Lower leg skin (tissue), 4 donors: Measurements from ENCODE around the gene MRPL10. TPM values are rescaled to one million over a fixed set of nuclear protein-coding genes. Genes with fewer than 3 reads are reported as not detected.

Source experiments
- DNase-seq, 2 donors: peaks; one replicate each; pipeline ENCODE4 v3.0.0-alpha.2; 2019; ENCODE audit warnings: low spot score in 2 of 2
- H3K4me3 ChIP-seq: fragments of 200-600 bp; sonication (generic); 2 replicates; pipeline ENCODE4 v1.5.1; 2017; ENCODE audit warnings: mild to moderate bottlenecking, low read depth; ENCODE audit not compliant: poor library complexity, severe bottlenecking
- POLR2A ChIP-seq, 2 donors: fragments of 450-650 bp; IDR thresholded peaks; one replicate each; pipeline ENCODE4 v1.6.1; 2016 to 2017; ENCODE audit warnings: antibody characterized with exemption in 2 of 2, mild to moderate bottlenecking in 1 of 2, moderate library complexity in 1 of 2
- WGBS, 2 donors: methylation state at CpG; one replicate each; pipeline ENCODE4 v1.1.5; 2018; 5-methylcytosine and 5-hydroxymethylcytosine counted together
- intact Hi-C: fragments of 100-400 bp; cut with DNase I; formaldehyde crosslinking; loops from one replicate; pipeline ENCODE4 v1.15.0; 2023; ENCODE audit warnings: low total_unique reads
- total RNA-seq, 4 donors: library from RNA; depleted of rRNA; stranded (reverse); fragments of >200 nt; gene quantifications; one replicate each; pipeline ENCODE4 v1.1.0, GENCODE V29; 2016
- TF ChIP-seq, protein P1 (sequence below), 3 donors: fragments of 450-650 bp; IDR thresholded peaks; one replicate each; pipeline ENCODE4 v1.5.1; 2016; ENCODE audit warnings: antibody characterized with exemption in 3 of 3, mild to moderate bottlenecking in 3 of 3, moderate library complexity in 2 of 3

Gene MRPL10
- total RNA-seq, 4 donors from 2014 or later: 25.3 to 35.4 (median 30.2) TPM

DNA sequence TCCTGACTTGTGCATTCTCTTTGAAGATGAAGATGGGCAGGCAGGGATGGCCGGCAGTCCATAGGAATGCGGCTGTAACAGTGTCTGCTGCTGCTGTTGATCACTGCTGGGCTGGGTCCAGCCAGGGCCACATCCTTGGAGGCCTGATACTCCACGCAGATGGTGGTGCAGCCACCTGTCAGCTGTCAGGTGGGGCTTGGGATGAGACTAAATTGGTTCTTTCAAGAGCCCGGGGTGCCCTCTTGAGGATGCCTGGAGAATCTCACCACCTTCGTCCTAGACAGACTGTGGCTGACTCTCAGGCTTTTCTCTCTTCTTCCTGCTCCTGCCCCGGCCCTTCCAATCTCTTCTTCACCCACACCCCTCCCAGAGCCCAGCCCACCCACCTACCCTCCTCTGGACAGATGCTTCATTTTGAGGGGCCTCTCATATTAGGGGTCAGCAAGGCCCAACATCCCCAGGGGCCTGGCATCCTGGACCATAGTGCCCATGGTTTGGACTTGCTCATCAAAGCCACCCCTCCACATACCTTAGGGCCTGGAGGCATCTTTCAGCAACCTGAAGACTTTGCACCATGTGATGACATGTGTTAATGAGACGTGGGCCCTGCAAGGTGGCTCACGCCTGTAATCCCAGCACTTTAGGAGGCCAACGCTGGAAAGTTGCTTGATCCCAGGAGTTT, 28.9 kb downstream of the MRPL10 start:
- WGBS, 2 donors: 31 to 32% methylated on average over 9 of the region's 9 CpGs
- intact Hi-C loops: no loop called here
- DNase-seq: peak in 1 of 2 donors; percentile 82
- TF ChIP-seq, protein P1, sequence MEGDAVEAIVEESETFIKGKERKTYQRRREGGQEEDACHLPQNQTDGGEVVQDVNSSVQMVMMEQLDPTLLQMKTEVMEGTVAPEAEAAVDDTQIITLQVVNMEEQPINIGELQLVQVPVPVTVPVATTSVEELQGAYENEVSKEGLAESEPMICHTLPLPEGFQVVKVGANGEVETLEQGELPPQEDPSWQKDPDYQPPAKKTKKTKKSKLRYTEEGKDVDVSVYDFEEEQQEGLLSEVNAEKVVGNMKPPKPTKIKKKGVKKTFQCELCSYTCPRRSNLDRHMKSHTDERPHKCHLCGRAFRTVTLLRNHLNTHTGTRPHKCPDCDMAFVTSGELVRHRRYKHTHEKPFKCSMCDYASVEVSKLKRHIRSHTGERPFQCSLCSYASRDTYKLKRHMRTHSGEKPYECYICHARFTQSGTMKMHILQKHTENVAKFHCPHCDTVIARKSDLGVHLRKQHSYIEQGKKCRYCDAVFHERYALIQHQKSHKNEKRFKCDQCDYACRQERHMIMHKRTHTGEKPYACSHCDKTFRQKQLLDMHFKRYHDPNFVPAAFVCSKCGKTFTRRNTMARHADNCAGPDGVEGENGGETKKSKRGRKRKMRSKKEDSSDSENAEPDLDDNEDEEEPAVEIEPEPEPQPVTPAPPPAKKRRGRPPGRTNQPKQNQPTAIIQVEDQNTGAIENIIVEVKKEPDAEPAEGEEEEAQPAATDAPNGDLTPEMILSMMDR (IDR thresholded peaks at IDR 0.05): no peak
- no peak for TF ChIP-seq POLR2A (IDR thresholded peaks at IDR 0.05)
- H3K4me3 ChIP-seq: no peak overlapping the region

DNA sequence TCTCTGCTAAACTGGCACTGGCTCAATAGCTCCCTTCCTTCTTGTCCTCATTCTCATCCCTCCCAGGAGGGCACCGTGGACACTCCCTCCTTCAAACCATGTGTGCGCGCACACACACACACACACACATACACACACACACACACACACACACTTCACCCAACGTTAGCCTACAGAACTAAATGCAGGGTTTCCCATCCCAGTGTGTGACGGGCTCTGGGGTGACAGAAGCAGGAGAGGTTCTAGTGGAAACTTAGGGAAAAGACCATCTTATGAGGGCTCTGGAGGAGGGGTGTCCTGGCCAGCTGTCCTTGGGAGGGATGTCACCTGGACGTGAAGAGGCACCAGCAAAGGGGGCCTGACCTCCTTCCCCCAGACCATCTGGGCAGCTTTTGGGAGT, 29.4 kb downstream of the MRPL10 start:
- TF ChIP-seq, protein P1 (IDR thresholded peaks at IDR 0.05): no peak
- no peak for TF ChIP-seq POLR2A (IDR thresholded peaks at IDR 0.05)
- WGBS, 2 donors: 46 to 56% methylated on average over 6 of the region's 6 CpGs
- intact Hi-C loops: no loop called here
- H3K4me3 ChIP-seq: no peak overlapping the region
- DNase-seq: peak in 1 of 2 donors; percentile 49

DNA sequence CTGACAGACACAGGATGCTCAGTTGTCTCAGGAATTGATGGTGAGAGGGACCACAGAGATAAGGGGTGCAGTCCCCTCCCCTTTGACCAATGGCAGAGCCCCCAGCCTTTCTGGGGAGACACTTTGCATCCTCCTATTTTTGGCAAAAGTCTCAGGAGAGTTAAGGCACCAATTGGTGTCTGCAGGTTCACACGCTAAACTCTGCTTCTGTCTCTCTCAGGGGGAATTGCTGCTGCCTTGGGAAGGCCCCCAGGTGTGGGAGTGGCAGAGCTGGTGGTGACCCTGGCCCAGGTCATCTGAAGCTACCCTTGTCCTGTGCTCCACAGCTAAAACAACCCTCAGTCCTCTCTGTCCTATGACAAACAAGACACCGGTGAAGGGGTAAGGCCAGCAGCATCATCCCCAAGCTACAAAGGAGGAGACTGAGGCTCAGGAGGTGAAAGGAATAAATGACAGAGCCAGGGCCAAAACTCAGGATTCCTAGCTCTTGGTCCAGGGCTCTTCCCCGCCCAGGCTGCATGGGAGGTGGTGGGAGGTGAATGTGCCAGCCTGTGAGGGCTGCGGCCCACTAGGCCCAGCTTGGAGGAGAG, 30.1 kb downstream of the MRPL10 start:
- TF ChIP-seq, protein P1 (IDR thresholded peaks at IDR 0.05): no peak
- no peak for TF ChIP-seq POLR2A (IDR thresholded peaks at IDR 0.05)
- 84 to 87% methylated on average over 4 of the region's 4 CpGs for WGBS, 2 donors
- intact Hi-C loops: no loop called here
- peak in 1 of 2 donors; percentile 49 for DNase-seq
- no peak overlapping the region for H3K4me3 ChIP-seq

DNA sequence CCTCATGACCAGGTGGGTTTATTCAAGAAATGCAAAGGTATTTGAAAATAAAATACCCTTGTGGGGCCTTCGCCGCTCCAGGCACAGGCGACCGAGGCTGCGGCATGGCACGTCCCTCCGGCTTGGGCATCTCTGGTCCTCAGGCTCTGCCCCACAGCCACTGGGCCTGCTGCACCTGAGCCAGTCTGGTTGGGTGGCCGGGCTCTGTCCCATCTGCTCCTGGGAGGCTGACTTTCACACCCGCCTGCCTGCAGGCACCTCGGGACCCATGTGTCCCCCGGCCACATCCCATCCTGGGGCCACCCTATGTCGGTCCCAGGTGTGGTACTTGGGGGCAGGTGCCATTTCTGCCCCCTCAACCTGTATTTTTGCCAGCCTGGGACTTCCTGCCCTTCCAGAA, 30.7 kb downstream of the MRPL10 start:
- H3K4me3 ChIP-seq: no peak overlapping the region
- TF ChIP-seq, protein P1 (IDR thresholded peaks at IDR 0.05): no peak
- TF ChIP-seq POLR2A (IDR thresholded peaks at IDR 0.05): no peak
- WGBS, 2 donors: 76 to 82% methylated on average over 12 of the region's 12 CpGs
- DNase-seq: peak in 1 of 2 donors; percentile 70
- intact Hi-C loops: no loop called here

DNA sequence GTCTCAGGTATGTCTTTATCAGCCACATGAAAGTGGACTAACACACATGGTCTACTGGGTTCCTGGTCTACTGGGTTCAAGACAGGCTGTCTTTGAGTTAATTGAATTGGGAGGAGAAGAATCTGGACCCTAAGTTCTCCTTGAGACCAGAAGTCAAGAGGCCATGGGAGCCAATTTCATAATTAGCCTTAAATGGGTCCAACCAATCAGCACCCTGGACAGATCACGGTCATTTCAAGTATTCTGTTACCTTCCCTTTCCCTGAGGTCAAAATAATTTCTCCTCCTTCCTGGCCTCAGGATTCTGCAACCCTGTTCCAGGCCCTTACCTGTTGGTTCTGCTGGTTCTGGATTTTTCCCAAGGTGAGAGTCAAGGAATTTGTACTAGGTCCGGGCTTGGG, 33.5 kb downstream of the MRPL10 start:
- DNase-seq: no peak
- TF ChIP-seq, protein P1 (IDR thresholded peaks at IDR 0.05): no peak
- TF ChIP-seq POLR2A (IDR thresholded peaks at IDR 0.05): no peak
- no peak overlapping the region for H3K4me3 ChIP-seq
- intact Hi-C loops: no loop called here
- 63 to 64% methylated on average over 2 of the region's 2 CpGs for WGBS, 2 donors
